DOHH2 (cell line): ENCODE data around the gene SLC25A1.

ENCODE experiments used
- EZH2phosphoT487 ChIP-seq: fragments of 200-600 bp; sonication (generic); IDR thresholded peaks from 2 replicates; pipeline ENCODE4 v1.6.1; 2017; ENCODE audit warnings: borderline replicate concordance, mild to moderate bottlenecking, antibody characterized with exemption, low read length, moderate library complexity, mixed read lengths
- TF ChIP-seq, protein P1 (sequence below): fragments of 200-600 bp; sonication (generic); IDR thresholded peaks from one replicate; pipeline ENCODE4 v1.5.1; 2014; ENCODE audit warnings: antibody characterized with exemption, mild to moderate bottlenecking, low read depth, low read length; ENCODE audit not compliant: poor library complexity, severe bottlenecking

DNA sequence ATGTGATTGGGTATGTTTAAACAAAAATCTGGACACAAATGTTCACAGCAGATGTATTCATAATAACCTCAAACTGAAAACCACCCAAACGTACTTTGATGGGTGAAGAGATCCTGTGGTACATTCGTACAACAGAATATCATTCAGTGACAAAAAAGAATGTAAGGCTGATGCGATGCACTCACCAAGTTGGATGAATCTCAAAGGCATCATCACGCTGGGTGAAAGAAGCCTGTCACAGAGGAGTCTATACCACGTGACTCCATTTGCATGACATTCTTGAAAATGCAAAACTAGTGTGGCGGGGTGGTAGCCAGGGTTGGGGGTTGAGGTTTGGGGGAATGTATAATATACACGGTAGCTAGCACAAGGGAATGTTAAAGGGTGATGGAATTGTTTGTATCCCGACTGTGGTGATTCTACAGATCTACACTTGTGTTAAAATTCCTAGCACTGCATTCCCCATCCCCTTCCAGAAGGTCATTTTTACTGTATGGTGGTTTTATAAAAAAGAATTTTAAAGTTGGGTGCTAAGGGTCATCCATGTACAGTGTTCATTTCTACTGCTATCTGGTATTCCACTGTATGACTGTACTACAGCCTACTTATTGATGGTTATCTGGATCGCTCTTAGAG is 35.0 kb upstream of the SLC25A1 start:
- TF ChIP-seq, protein P1, sequence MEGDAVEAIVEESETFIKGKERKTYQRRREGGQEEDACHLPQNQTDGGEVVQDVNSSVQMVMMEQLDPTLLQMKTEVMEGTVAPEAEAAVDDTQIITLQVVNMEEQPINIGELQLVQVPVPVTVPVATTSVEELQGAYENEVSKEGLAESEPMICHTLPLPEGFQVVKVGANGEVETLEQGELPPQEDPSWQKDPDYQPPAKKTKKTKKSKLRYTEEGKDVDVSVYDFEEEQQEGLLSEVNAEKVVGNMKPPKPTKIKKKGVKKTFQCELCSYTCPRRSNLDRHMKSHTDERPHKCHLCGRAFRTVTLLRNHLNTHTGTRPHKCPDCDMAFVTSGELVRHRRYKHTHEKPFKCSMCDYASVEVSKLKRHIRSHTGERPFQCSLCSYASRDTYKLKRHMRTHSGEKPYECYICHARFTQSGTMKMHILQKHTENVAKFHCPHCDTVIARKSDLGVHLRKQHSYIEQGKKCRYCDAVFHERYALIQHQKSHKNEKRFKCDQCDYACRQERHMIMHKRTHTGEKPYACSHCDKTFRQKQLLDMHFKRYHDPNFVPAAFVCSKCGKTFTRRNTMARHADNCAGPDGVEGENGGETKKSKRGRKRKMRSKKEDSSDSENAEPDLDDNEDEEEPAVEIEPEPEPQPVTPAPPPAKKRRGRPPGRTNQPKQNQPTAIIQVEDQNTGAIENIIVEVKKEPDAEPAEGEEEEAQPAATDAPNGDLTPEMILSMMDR = no peak
- no peak for TF ChIP-seq EZH2phosphoT487
